NCI-H2107 treated with DMSO at 0.1 percent for 48 hours (cell line): ENCODE data around the gene FCHO2.

Experiments
- DNase-seq: peaks from one replicate; lab custom pipeline; 2025; ENCODE audit not compliant: unreplicated experiment; lab: John Stamatoyannopoulos, UW

Gene FCHO2

DNA sequence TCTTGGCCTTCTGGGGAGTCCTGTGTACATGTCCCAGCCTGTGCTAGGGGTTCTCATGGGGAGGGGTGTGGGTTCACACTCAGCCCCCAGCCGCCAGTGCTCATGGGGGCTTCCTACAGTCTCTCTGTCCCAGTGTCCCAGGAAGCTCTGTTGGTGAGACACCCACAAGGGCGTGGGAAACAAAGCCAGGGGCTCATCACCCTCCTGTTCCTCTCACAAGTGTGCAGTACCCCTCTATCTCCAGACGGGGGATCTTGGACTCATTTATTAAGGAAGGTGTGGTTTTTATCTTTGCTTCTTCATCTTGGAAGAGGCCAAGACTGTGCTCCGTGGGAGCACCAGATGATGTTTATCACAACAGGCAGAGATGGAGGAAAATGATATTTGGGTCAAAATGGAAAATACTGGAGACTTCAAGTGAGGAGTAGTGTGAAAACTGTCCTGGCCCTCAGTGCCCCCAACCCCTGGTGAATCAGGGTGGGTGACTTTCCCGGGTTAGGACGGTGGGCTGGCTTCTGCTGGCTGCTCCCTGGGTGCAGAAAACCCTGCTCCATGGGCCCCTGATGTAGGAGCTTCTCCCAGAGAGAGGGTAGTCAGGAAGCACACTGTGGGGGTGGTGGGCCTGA lies 179.7 kb downstream of the FCHO2 start:
- DNase-seq, result no peak

- DNase-seq, result no peak
Observed at GRCh38 chr5:73136055-73136562, 180.3 kb downstream of the FCHO2 start.

DNA sequence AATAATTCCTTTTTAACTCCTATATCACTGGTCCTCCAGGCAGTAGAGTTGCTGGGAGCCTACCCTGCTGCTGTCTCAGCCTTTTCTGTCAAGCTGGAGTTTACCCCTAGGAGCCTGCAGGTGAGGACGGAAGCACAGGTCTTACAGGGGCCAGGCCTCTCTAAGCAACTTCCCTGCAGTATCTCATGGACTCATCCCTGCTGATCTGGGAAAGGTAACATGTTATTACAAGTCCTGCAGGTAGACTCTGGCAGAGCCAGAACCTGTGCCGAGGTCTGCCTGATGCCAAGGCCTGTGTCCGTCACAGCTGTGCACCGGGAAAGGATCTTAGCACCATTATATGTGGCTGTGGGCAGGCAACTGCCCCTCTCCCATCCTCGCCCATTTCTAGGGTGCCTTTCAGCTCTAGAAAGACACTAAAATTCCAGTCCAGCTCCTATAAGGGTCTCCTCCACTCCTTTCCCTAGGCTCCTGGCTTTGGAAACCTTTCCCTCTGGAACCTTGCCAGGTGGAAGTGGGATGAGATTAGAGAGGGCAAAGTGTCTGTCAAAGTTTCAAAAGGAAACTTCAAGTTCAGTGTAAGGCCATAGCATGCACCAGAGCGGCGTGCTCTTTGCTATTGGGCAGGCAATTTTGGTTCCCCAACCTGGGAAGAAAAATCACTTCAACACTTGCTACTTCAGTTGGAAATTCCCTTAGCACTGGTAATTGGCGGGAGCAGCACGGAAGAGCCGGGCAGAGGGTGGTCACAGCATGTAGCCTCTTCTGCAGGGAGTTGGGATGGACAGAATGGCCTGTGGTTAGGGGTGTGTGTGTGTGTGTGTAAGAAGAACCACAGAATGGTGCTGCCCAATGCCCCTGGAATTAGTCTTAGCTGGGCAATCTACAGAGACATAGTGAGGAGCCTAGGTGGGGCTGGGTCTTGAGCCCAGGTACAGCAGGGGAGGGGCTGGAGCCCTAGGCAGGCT lies 182.0 kb downstream of the FCHO2 start:
- DNase-seq, result no peak

DNA sequence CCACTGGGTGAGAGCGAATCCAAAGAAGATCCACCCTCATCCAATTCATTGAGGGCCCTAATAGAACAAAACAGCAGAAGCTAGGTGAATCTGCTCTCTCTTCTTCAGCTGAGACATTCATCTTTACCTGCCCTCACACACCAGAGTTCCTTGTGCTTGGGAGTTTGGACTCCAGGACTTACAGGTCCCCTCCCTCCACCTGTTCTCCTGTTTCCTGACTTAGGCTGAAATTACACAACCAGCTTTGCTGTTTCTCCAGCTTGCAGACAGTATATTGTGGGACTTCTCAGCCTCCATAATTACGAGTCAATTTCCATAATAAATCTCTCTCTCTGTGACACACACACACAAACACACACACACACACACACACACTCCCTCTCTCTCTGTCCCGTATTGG lies 183.6 kb downstream of the FCHO2 start:
- no peak for DNase-seq
